Osteoblast (primary cell): Measurements from ENCODE around the gene USP48. TPM values are rescaled to one million over a fixed set of nuclear protein-coding genes. Genes with fewer than 3 reads are reported as not detected.

Experiments
- DNase-seq: peaks from one replicate; pipeline ENCODE4 v3.0.0; 2011; ENCODE audit warnings: low spot score, mixed read lengths; ENCODE audit not compliant: insufficient read length; ENCODE audit errors: missing footprints
- H2AFZ ChIP-seq: 2 replicates; pipeline ENCODE4 v1.6.0; 2011; ENCODE audit warnings: mild to moderate bottlenecking, low read length
- H3K27ac ChIP-seq: 2 replicates; pipeline ENCODE4 v1.5.1; 2011; ENCODE audit warnings: mild to moderate bottlenecking, low read depth, low read length, moderate library complexity
- H3K27me3 ChIP-seq: 2 replicates; pipeline ENCODE4 v1.6.0; 2012; ENCODE audit warnings: mild to moderate bottlenecking, control low read depth, inconsistent platforms, low read length, moderate library complexity; ENCODE audit not compliant: insufficient read depth
- H3K36me3 ChIP-seq: 2 replicates; pipeline ENCODE4 v1.5.1; 2011; ENCODE audit warnings: mild to moderate bottlenecking, low read length, control low read depth, moderate library complexity; ENCODE audit not compliant: insufficient read depth
- H3K4me1 ChIP-seq: 2 replicates; pipeline ENCODE4 v1.5.1; 2011; ENCODE audit warnings: mild to moderate bottlenecking, low read length, control low read depth, moderate library complexity; ENCODE audit not compliant: insufficient read depth
- H3K4me2 ChIP-seq: 2 replicates; pipeline ENCODE4 v1.6.0; 2011; ENCODE audit warnings: mild to moderate bottlenecking, low read length; ENCODE audit not compliant: insufficient read depth
- H3K4me3 ChIP-seq: fragments of 200-600 bp; sonication (generic); 3 replicates; pipeline ENCODE4 v1.5.1; 2012; ENCODE audit warnings: mild to moderate bottlenecking, low read length, inconsistent platforms; ENCODE audit not compliant: insufficient read depth
- H3K79me2 ChIP-seq: 2 replicates; pipeline ENCODE4 v1.6.0; 2012; ENCODE audit warnings: mild to moderate bottlenecking, low read length, control low read depth, inconsistent platforms; ENCODE audit not compliant: insufficient read depth
- H3K9me3 ChIP-seq: 2 replicates; pipeline ENCODE4 v1.5.1; 2011; ENCODE audit warnings: low read depth, low read length, control low read depth
- H4K20me1 ChIP-seq: 2 replicates; pipeline ENCODE4 v1.6.0; 2012; ENCODE audit warnings: mild to moderate bottlenecking, low read length, control low read depth; ENCODE audit not compliant: insufficient read depth
- total RNA-seq: library from RNA; depleted of rRNA; stranded (reverse); fragments of >200 nt; gene quantifications from 2 replicates; pipeline ENCODE4 v1.2.3, GENCODE V29; 2012
- TF ChIP-seq, protein P1 (sequence below): IDR thresholded peaks from 2 replicates; pipeline ENCODE4 v1.5.1; 2011; ENCODE audit warnings: mild to moderate bottlenecking, low read depth, low read length, moderate library complexity; ENCODE audit errors: extremely low read depth

The USP48 gene
- total RNA-seq, 1 donor = 52.5 TPM

DNA sequence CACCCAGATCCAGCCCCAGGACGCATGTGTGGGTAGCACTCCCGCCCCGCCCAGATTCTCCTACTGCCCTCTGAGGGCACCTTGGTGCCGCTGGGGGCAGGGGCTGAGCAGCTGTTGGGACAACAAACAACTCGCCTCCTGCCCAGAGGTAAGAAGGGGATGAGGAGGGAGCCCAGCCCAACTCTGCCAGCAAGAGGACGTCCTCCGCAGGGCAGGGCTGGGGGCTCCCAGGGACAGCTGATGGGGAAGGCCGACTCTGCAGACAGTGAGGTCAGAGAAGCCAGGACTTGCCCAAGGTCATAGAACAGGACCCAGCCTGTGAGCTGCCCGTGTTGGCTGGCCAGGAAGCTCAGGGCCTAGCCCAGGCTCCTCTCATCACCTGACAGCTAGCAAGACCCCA is 132.5 kb downstream of the USP48 start:
- no peak overlapping the region for H3K27ac ChIP-seq
- TF ChIP-seq, protein P1, sequence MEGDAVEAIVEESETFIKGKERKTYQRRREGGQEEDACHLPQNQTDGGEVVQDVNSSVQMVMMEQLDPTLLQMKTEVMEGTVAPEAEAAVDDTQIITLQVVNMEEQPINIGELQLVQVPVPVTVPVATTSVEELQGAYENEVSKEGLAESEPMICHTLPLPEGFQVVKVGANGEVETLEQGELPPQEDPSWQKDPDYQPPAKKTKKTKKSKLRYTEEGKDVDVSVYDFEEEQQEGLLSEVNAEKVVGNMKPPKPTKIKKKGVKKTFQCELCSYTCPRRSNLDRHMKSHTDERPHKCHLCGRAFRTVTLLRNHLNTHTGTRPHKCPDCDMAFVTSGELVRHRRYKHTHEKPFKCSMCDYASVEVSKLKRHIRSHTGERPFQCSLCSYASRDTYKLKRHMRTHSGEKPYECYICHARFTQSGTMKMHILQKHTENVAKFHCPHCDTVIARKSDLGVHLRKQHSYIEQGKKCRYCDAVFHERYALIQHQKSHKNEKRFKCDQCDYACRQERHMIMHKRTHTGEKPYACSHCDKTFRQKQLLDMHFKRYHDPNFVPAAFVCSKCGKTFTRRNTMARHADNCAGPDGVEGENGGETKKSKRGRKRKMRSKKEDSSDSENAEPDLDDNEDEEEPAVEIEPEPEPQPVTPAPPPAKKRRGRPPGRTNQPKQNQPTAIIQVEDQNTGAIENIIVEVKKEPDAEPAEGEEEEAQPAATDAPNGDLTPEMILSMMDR = no peak

DNA sequence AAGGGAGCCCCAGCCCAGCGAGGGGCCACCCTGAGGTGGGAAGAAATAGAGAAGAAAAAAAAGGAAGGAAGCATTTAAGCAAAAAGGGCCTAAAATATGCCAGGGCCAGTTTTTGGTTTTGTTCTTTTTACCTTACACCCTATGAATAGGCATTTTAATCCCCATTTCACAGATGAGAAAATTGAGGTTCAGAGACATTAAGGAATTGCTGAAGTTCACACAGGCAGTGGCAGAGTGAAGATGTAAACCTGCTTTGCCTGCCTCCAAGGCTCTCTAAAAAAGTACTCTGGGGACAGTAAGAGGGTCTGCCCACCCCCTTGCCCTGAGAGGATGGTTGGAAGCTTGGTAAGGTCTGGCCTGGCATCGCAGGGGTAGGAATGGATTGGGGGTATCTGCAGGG is 133.6 kb downstream of the USP48 start:
- Histone ChIP-seq H3K9me3 (no peaks in the 10 kb centered on the region), H3K27me3 (peaks cover 28% of the 10 kb centered on the region), H3K4me1 (no peaks in the 10 kb centered on the region), H4K20me1 (peaks cover 3% of the 10 kb centered on the region), H2AFZ (no peak overlapping the region), H3K27ac (no peak overlapping the region), H3K4me3 (no peak overlapping the region), H3K4me2 (no peak overlapping the region), H3K79me2 (no peaks in the 10 kb centered on the region), H3K36me3 (no peaks in the 10 kb centered on the region)
- no peak for DNase-seq
- TF ChIP-seq, protein P1 = no peak

More for the DNA sequence above, 132.5 kb downstream of the USP48 start:
- Histone ChIP-seq H4K20me1 (peaks cover 3% of the 10 kb centered on the region), H3K4me3 (no peak overlapping the region), H3K4me1 (no peaks in the 10 kb centered on the region), H3K9me3 (no peaks in the 10 kb centered on the region), H3K36me3 (no peaks in the 10 kb centered on the region), H2AFZ (no peak overlapping the region), H3K4me2 (no peak overlapping the region), H3K27me3 (peaks cover 28% of the 10 kb centered on the region), H3K79me2 (no peaks in the 10 kb centered on the region)
- DNase-seq = no peak

DNA sequence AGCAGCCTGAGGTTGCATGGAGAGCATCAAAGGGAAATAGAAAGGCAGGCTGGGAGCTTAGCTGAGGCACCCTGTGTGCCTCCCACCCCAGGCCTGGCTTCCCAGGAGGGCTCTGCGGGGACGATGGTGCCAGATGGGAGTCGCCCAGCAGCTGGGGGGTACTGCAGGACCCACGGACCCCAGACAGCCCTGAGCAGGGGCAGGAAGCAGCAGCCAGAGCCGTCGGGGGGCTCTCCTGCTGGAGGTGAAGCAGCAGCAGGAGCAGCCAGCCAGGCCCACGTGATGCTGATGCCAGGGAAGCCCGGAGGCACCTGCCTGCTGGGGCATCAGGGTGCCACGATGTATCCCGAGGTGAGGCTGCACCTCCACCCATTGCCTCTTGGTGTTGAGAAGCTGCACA is 134.2 kb downstream of the USP48 start:
- Histone ChIP-seq H3K4me2 (no peak overlapping the region), H3K4me1 (no peaks in the 10 kb centered on the region), H4K20me1 (peaks cover 3% of the 10 kb centered on the region), H2AFZ (no peak overlapping the region), H3K4me3 (no peak overlapping the region), H3K27ac (no peak overlapping the region), H3K9me3 (no peaks in the 10 kb centered on the region), H3K27me3 (peaks cover 28% of the 10 kb centered on the region), H3K36me3 (no peaks in the 10 kb centered on the region), H3K79me2 (no peaks in the 10 kb centered on the region)
- TF ChIP-seq, protein P1 = no peak
- DNase-seq = no peak

DNA sequence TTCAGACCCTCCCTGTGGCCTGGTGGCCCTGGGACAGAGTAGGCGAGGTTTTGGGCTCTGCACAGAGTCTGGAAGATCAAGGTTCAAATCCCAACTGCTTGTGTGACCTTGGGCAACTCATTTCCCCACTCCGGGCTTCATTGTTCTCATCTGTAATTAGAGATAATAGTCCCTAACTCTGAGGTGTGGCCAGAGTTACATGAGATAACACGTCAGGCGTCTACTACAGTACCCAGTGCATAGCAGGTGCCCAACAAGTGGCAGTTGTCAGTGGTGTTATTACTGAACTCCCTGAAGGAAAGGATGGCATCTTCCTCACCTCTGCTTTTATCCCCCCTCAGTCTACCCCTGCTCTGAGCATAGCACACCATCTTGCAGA is 134.6 kb downstream of the USP48 start:
- TF ChIP-seq, protein P1 = no peak
- no peak for DNase-seq
- Histone ChIP-seq H3K27me3 (peaks cover 28% of the 10 kb centered on the region), H3K9me3 (no peaks in the 10 kb centered on the region), H3K4me2 (no peak overlapping the region), H3K36me3 (no peaks in the 10 kb centered on the region), H3K4me1 (no peaks in the 10 kb centered on the region), H2AFZ (no peak overlapping the region), H4K20me1 (peaks cover 3% of the 10 kb centered on the region), H3K4me3 (no peak overlapping the region), H3K27ac (no peak overlapping the region), H3K79me2 (no peaks in the 10 kb centered on the region)
